NK-92 treated with Interleukin-12 subunit alpha and Interleukin-12 subunit beta, amount 100 ng/mL, for 24 hours (cell line): ENCODE measurements around the gene SH3TC1.
A peak's percentile ranks its signal among the peaks of the same experiment; 100 is the strongest.

Source experiments
- DNase-seq: peaks from one replicate; lab custom pipeline; 2025; lab: John Stamatoyannopoulos, UW

SH3TC1 gene

GRCh38 chr4:8163436-8164193, 35.5 kb upstream of the SH3TC1 start:
- no peak for DNase-seq

- DNase-seq: no peak
These were observed 34.9 kb upstream of the SH3TC1 start for GRCh38 chr4:8164194-8164565.

- DNase-seq: no peak
These were observed 34.4 kb upstream of the SH3TC1 start for GRCh38 chr4:8164687-8165086.

GRCh38 chr4:8165374-8165896, 33.7 kb upstream of the SH3TC1 start:
- no peak for DNase-seq

- DNase-seq: no peak
These were observed 31.8 kb upstream of the SH3TC1 start for GRCh38 chr4:8167291-8167690.

- no peak for DNase-seq
These were observed 31.3 kb upstream of the SH3TC1 start for GRCh38 chr4:8167815-8168214.

- DNase-seq: no peak
These were observed 30.9 kb upstream of the SH3TC1 start for GRCh38 chr4:8168232-8168631.

- DNase-seq: no peak
These were observed 30.1 kb upstream of the SH3TC1 start for GRCh38 chr4:8168832-8169598.

- DNase-seq: no peak
These were observed 29.3 kb upstream of the SH3TC1 start for GRCh38 chr4:8169763-8170162.

GRCh38 chr4:8170341-8170740, 28.7 kb upstream of the SH3TC1 start:
- no peak for DNase-seq

GRCh38 chr4:8171266-8171665, 27.8 kb upstream of the SH3TC1 start:
- no peak for DNase-seq

- DNase-seq: no peak
These were observed 26.8 kb upstream of the SH3TC1 start for GRCh38 chr4:8171984-8172924.

- peak; percentile 11 for DNase-seq
These were observed 25.4 kb upstream of the SH3TC1 start for GRCh38 chr4:8173492-8174242.

- no peak for DNase-seq
These were observed 24.1 kb upstream of the SH3TC1 start for GRCh38 chr4:8174970-8175369.

GRCh38 chr4:8175686-8176085, 23.4 kb upstream of the SH3TC1 start:
- DNase-seq: no peak

- DNase-seq: no peak
These were observed 22.3 kb upstream of the SH3TC1 start for GRCh38 chr4:8176547-8177399.

GRCh38 chr4:8177552-8177951, 21.5 kb upstream of the SH3TC1 start:
- DNase-seq: no peak

- no peak for DNase-seq
These were observed 21.1 kb upstream of the SH3TC1 start for GRCh38 chr4:8177956-8178355.

GRCh38 chr4:8179074-8179473, 20.0 kb upstream of the SH3TC1 start:
- no peak for DNase-seq

- DNase-seq: no peak
These were observed 19.3 kb upstream of the SH3TC1 start for GRCh38 chr4:8179771-8180170.
